ENCODE measurements around the gene PARP12.
"Not testable (repeated sequence)": the region's sequence is repeated elsewhere in the genome, so short reads cannot be mapped to it uniquely, and the experiment has no call there.

The PARP12 gene

GRCh38 chr7:140062528-140063299 is at the start of gene PARP12:
PARP12 (minus strand) TSS chr7:140062951; CDS start chr7:140062847, 104 bp downstream.
- peak in 41 of 42 donors; percentile 20 to 86 (median 65) for DNase-seq
- intact Hi-C loops (cut with DNase I): no loop called here

GRCh38 chr7:140108777-140109176 is 46.0 kb upstream of the PARP12 start:
- DNase-seq; intact Hi-C loops (cut with DNase I): not testable (repeated sequence)

GRCh38 chr7:140096459-140096858 is 33.7 kb upstream of the PARP12 start:
- intact Hi-C loops (cut with DNase I): no loop called here
- no peak for DNase-seq

GRCh38 chr7:140093375-140093774 is 30.6 kb upstream of the PARP12 start:
- no peak for DNase-seq
- intact Hi-C loops (cut with DNase I): no loop called here

- no peak for DNase-seq
- intact Hi-C loops (cut with DNase I): no loop called here
These were observed 22.7 kb upstream of the PARP12 start for GRCh38 chr7:140085447-140085846.

GRCh38 chr7:140084972-140085371 is 22.2 kb upstream of the PARP12 start:
- no peak for DNase-seq
- intact Hi-C loops (cut with DNase I): no loop called here

GRCh38 chr7:140084142-140084655 is 21.4 kb upstream of the PARP12 start:
- intact Hi-C loops (cut with DNase I): no loop called here
- no peak for DNase-seq

- DNase-seq: no peak
These were observed 20.0 kb upstream of the PARP12 start for GRCh38 chr7:140082770-140083169.

GRCh38 chr7:140081774-140082425 is 19.1 kb upstream of the PARP12 start:
- no peak for DNase-seq
- intact Hi-C loops (cut with DNase I): no loop called here

More at GRCh38 chr7:140082770-140083169, 20.0 kb upstream of the PARP12 start:
- intact Hi-C loops (cut with DNase I): no loop called here

- intact Hi-C loops (cut with DNase I): no loop called here
These were observed 18.2 kb upstream of the PARP12 start for GRCh38 chr7:140080919-140081318.

GRCh38 chr7:140079121-140079536 is 16.4 kb upstream of the PARP12 start:
- intact Hi-C loops (cut with DNase I): no loop called here
- no peak for DNase-seq

More at GRCh38 chr7:140080919-140081318, 18.2 kb upstream of the PARP12 start:
- DNase-seq: no peak

GRCh38 chr7:140078392-140078791 is 15.6 kb upstream of the PARP12 start:
- intact Hi-C loops (cut with DNase I): no loop called here

GRCh38 chr7:140074780-140075179 is 12.0 kb upstream of the PARP12 start:
- intact Hi-C loops (cut with DNase I): no loop called here

More at GRCh38 chr7:140078392-140078791, 15.6 kb upstream of the PARP12 start:
- no peak for DNase-seq

GRCh38 chr7:140070546-140070945 is 7.8 kb upstream of the PARP12 start:
- no peak for DNase-seq
- intact Hi-C loops (cut with DNase I): no loop called here

More at GRCh38 chr7:140074780-140075179, 12.0 kb upstream of the PARP12 start:
- DNase-seq: no peak

- no peak for DNase-seq
- intact Hi-C loops (cut with DNase I): no loop called here
These were observed 6.7 kb upstream of the PARP12 start for GRCh38 chr7:140069298-140069949.

GRCh38 chr7:140068033-140068432 is 5.3 kb upstream of the PARP12 start:
- intact Hi-C loops (cut with DNase I): no loop called here
- DNase-seq: no peak

GRCh38 chr7:140067052-140067451 is 4.3 kb upstream of the PARP12 start:
- no peak for DNase-seq
- intact Hi-C loops (cut with DNase I): no loop called here

GRCh38 chr7:140062118-140062527 is 628 bp downstream of the PARP12 start:
- intact Hi-C loops (cut with DNase I): no loop called here
- peak in 2 of 42 donors; percentile 13 to 16 for DNase-seq

- no peak for DNase-seq
- intact Hi-C loops (cut with DNase I): no loop called here
These were observed 1.2 kb downstream of the PARP12 start for GRCh38 chr7:140061607-140061930.
